Measurements from ENCODE around the gene LRRC25. TPM values are rescaled to one million over a fixed set of nuclear protein-coding genes. Genes with fewer than 3 reads are reported as not detected.
A peak's percentile ranks its signal among the peaks of the same experiment; 100 is the strongest.

The LRRC25 gene
- total and polyA plus RNA-seq, 2 of the 4 experiments (the other 2 are of a cell fraction): 0.03 TPM; not detected in 1

GRCh38 chr19:18401580-18402112 is 4.2 kb upstream of the LRRC25 start:
- no peak overlapping the region for H3K18ac ChIP-seq (ENCODE audit: low read depth, low read length)
- no peaks in the 10 kb centered on the region for H3K9me3 ChIP-seq (ENCODE audit: control insufficient read depth, insufficient read depth, low read length)
- dilution Hi-C loops (cut with HindIII; ENCODE audit: low sequenced_read_pairs, unreplicated experiment) (no loop called here), in situ Hi-C loops (cut with MboI; ENCODE audit: low sequenced_read_pairs) (loop anchor here (10.0 kb wide), 1 partner anchor 127 kb away; the partner anchor contains the start of gene IQCN), intact Hi-C loops (cut with micrococcal nuclease) (no loop called here)
- TF ChIP-seq MAZ (IDR thresholded peaks at IDR 0.05; ENCODE audit: borderline replicate concordance, low read depth, low read length): no peak
- TF ChIP-seq SMC3 (IDR thresholded peaks at IDR 0.05; ENCODE audit: low read depth, low read length): peak; percentile 39; the same call in 1 of the 2 replicates
- TF ChIP-seq CTCF (conservative IDR thresholded peaks at IDR 0.05; ENCODE audit: low read depth, low read length): peak; percentile 45
- peak overlapping the region; percentile 9 for H2AK9ac ChIP-seq (replicated peaks; ENCODE audit: low read depth, low read length, poor library complexity)
- CTCF ChIA-PET: interaction anchor here (0.5 to 0.9 kb wide), 2 partner anchors 9 to 21 kb away, joined by 3 read pairs; no protein-coding TSS in a partner anchor
- no TSS peak for BruUV-seq (replicated peaks)
- no peaks in the 10 kb centered on the region for H3K79me1 ChIP-seq (ENCODE audit: low read depth in 1 of 2, low read length in 2 of 2)
- no peaks in the 10 kb centered on the region for H3K27me3 ChIP-seq (ENCODE audit: control insufficient read depth, insufficient read depth, low read length)
- POLR2A ChIA-PET (ENCODE audit: unreplicated experiment): no interaction called here
- H3K4ac ChIP-seq (ENCODE audit: low read depth, low read length): peak overlapping the region; percentile 62; the same call in 1 of the 2 replicates
- H2BK120ac ChIP-seq (ENCODE audit: low read depth, low read length): no peak overlapping the region; the same call in 1 of the 2 replicates
- no peak overlapping the region for H3K56ac ChIP-seq (ENCODE audit: extremely low read depth, insufficient read depth, low read length)
- H3K4me1 ChIP-seq (ENCODE audit: control insufficient read depth, insufficient read depth, low read length): peaks cover 21% of the 10 kb centered on the region
- H3K14ac ChIP-seq (replicated peaks; ENCODE audit: low read depth, low read length): no peak overlapping the region
- no peak overlapping the region for H3K4me3 ChIP-seq (ENCODE audit: insufficient read depth, low read depth, low read length)
- WGBS, 2 experiments (ENCODE audit: extremely low coverage in 2 of 2, insufficient read length in 1 of 2): 51% methylated on average over 4 of the region's 7 CpGs; no CpG with 5 or more reads in 1 of the 2 experiments
- no peak overlapping the region for H2BK20ac ChIP-seq (ENCODE audit: low read depth, low read length)
- H3K23ac ChIP-seq (ENCODE audit: low read depth, low read length): no peak overlapping the region
- no peak overlapping the region for H3K9ac ChIP-seq (ENCODE audit: low read depth, low read length)
- no peaks in the 10 kb centered on the region for H3K36me3 ChIP-seq (ENCODE audit: control insufficient read depth, insufficient read depth, low read length)
- H3K9me1 ChIP-seq (ENCODE audit: insufficient read depth, low read length): peaks cover 6% of the 10 kb centered on the region; the same call in 1 of the 2 replicates
- no peak overlapping the region for H3K27ac ChIP-seq (ENCODE audit: insufficient read depth, low read length)
- H4K20me1 ChIP-seq (ENCODE audit: insufficient read depth, low read length): no peaks in the 10 kb centered on the region
- DNase-seq (peak; percentile 69), ATAC-seq (ENCODE audit: low read depth) (peak; percentile 59)
- H2BK5ac ChIP-seq (ENCODE audit: low read depth, low read length, poor library complexity, severe bottlenecking): no peak overlapping the region
- H2AK5ac ChIP-seq (ENCODE audit: low read depth, low read length): peak overlapping the region; percentile 20; the same call in 1 of the 2 replicates
- no peak overlapping the region for H3K4me2 ChIP-seq (ENCODE audit: low read depth, low read length)
- no peak overlapping the region for H4K91ac ChIP-seq (ENCODE audit: insufficient read depth, low read depth, low read length)
- peak overlapping the region; percentile 2; the same call in 1 of the 3 replicates for H2BK15ac ChIP-seq (ENCODE audit: low read depth, low read length)
- peak overlapping the region in 1 of 2 experiments; percentile 52; a peak in 1 of 4 replicates for H4K8ac ChIP-seq (ENCODE audit: low read depth in 2 of 2, low read length in 2 of 2)
- no peak overlapping the region for H2AFZ ChIP-seq (replicated peaks; ENCODE audit: low read length, poor library complexity)
- H4K5ac ChIP-seq (ENCODE audit: low read depth, low read length): no peak overlapping the region; the same call in 1 of the 2 replicates
